ENCODE measurements around the gene HAL. TPM values are rescaled to one million over a fixed set of nuclear protein-coding genes. Genes with fewer than 3 reads are reported as not detected.

HAL gene, protein sequence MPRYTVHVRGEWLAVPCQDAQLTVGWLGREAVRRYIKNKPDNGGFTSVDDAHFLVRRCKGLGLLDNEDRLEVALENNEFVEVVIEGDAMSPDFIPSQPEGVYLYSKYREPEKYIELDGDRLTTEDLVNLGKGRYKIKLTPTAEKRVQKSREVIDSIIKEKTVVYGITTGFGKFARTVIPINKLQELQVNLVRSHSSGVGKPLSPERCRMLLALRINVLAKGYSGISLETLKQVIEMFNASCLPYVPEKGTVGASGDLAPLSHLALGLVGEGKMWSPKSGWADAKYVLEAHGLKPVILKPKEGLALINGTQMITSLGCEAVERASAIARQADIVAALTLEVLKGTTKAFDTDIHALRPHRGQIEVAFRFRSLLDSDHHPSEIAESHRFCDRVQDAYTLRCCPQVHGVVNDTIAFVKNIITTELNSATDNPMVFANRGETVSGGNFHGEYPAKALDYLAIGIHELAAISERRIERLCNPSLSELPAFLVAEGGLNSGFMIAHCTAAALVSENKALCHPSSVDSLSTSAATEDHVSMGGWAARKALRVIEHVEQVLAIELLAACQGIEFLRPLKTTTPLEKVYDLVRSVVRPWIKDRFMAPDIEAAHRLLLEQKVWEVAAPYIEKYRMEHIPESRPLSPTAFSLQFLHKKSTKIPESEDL
- total RNA-seq (2014; rRNA removed) (0.23 and 1.5 TPM in 2 replicates), Bru-seq, nascent RNA (percentile 39 among the genes with signal in this experiment), BruChase-seq, experiment 1, labeled RNA remaining after a 6-hour chase (percentile 50 among the genes with signal in this experiment), BruChase-seq, experiment 2, labeled RNA remaining after a 2-hour chase (percentile 58 among the genes with signal in this experiment)
- long read RNA-seq, result 0 reads

GRCh38 chr12:95996034-95996658, at the start of gene HAL:
HAL (minus strand) TSS chr12:95996344; CDS start chr12:95995910, 434 bp downstream.
- no peaks in the 10 kb centered on the region for H3F3A ChIP-seq (ENCODE audit: low read length, unreplicated experiment)
- H3K9me3 ChIP-seq (ENCODE audit: low read length), result no peaks in the 10 kb centered on the region
- no peak within 1 kb of the TSS for H3K4me2 ChIP-seq (ENCODE audit: low read length)
- ATAC-seq (no peak), DNase-seq (no peak)
- TF ChIP-seq, protein P1, sequence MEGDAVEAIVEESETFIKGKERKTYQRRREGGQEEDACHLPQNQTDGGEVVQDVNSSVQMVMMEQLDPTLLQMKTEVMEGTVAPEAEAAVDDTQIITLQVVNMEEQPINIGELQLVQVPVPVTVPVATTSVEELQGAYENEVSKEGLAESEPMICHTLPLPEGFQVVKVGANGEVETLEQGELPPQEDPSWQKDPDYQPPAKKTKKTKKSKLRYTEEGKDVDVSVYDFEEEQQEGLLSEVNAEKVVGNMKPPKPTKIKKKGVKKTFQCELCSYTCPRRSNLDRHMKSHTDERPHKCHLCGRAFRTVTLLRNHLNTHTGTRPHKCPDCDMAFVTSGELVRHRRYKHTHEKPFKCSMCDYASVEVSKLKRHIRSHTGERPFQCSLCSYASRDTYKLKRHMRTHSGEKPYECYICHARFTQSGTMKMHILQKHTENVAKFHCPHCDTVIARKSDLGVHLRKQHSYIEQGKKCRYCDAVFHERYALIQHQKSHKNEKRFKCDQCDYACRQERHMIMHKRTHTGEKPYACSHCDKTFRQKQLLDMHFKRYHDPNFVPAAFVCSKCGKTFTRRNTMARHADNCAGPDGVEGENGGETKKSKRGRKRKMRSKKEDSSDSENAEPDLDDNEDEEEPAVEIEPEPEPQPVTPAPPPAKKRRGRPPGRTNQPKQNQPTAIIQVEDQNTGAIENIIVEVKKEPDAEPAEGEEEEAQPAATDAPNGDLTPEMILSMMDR (conservative IDR thresholded peaks at IDR 0.05; ENCODE audit: low read depth, low read length), result no peak
- no peak for TF ChIP-seq EZH2 (IDR thresholded peaks at IDR 0.05; ENCODE audit: low read length, unreplicated experiment)
- TF ChIP-seq EZH2phosphoT487 (IDR thresholded peaks at IDR 0.05; ENCODE audit: borderline replicate concordance, low read length), result no peak
- no peaks in the 10 kb centered on the region for H3K9me2 ChIP-seq (replicated peaks; ENCODE audit: low read length)
- no peak within 1 kb of the TSS for H3K9ac ChIP-seq (ENCODE audit: low read length)
- no peak within 1 kb of the TSS for H2AFZ ChIP-seq (ENCODE audit: low read length)
- H3K27me3 ChIP-seq (ENCODE audit: low read length), result no peaks in the 10 kb centered on the region
- intact Hi-C loops (cut with micrococcal nuclease), result no loop called here
- CTCF ChIA-PET, result no interaction called here
- no peak within 1 kb of the TSS for H3K4me3 ChIP-seq (ENCODE audit: low read length)
- no peaks in the 10 kb centered on the region for H3K4me1 ChIP-seq (ENCODE audit: insufficient read depth, low read length)
- H3K27ac ChIP-seq (ENCODE audit: low read length), result no peak within 1 kb of the TSS
- BruUV-seq (replicated peaks), result no TSS peak
- POLR2A ChIA-PET (ENCODE audit: unreplicated experiment), result no interaction called here
- no peaks in the 10 kb centered on the region for H3K79me2 ChIP-seq (ENCODE audit: low read length)
- H4K20me1 ChIP-seq (ENCODE audit: low read length), result no peaks in the 10 kb centered on the region
- no peaks in the 10 kb centered on the region for H3K36me3 ChIP-seq (ENCODE audit: low read depth, low read length)

GRCh38 chr12:96045566-96045965, 49.4 kb upstream of the HAL start:
- no TSS peak for BruUV-seq (replicated peaks)
- TF ChIP-seq EZH2 (IDR thresholded peaks at IDR 0.05; ENCODE audit: low read length, unreplicated experiment), result no peak
- TF ChIP-seq, protein P1 (conservative IDR thresholded peaks at IDR 0.05; ENCODE audit: low read depth, low read length), result no peak
- TF ChIP-seq EZH2phosphoT487 (IDR thresholded peaks at IDR 0.05; ENCODE audit: borderline replicate concordance, low read length), result no peak
- Histone ChIP-seq H3K9me2 (replicated peaks; ENCODE audit: low read length) (no peaks in the 10 kb centered on the region), H3K4me2 (ENCODE audit: low read length) (no peak overlapping the region), H3K4me1 (ENCODE audit: insufficient read depth, low read length) (peaks cover 53% of the 10 kb centered on the region), H3K4me3 (ENCODE audit: low read length) (no peak overlapping the region), H3K36me3 (ENCODE audit: low read depth, low read length) (no peaks in the 10 kb centered on the region), H3K9me3 (ENCODE audit: low read length) (no peaks in the 10 kb centered on the region), H2AFZ (ENCODE audit: low read length) (no peak overlapping the region), H3K27me3 (ENCODE audit: low read length) (no peaks in the 10 kb centered on the region), H3K79me2 (ENCODE audit: low read length) (no peaks in the 10 kb centered on the region), H3F3A (ENCODE audit: low read length, unreplicated experiment) (peaks cover 20% of the 10 kb centered on the region), H3K9ac (ENCODE audit: low read length) (no peak overlapping the region), H3K27ac (ENCODE audit: low read length) (no peak overlapping the region), H4K20me1 (ENCODE audit: low read length) (no peaks in the 10 kb centered on the region)
- DNase-seq (no peak), ATAC-seq (no peak)
- ChIA-PET POLR2A (ENCODE audit: unreplicated experiment) (no interaction called here), CTCF (no interaction called here)
- intact Hi-C loops (cut with micrococcal nuclease), result loop anchor here (5.0 kb wide), 2 partner anchors 152 to 172 kb away; no protein-coding TSS in a partner anchor

Measured in PC-3 (cell line).